Measurements from ENCODE around the gene LDHAL6B. TPM values are rescaled to one million over a fixed set of nuclear protein-coding genes. Genes with fewer than 3 reads are reported as not detected.

Gene LDHAL6B
- total and polyA plus RNA-seq, 9 of the 15 experiments (the other 6 are each of a cell fraction or from before 2014, with no cell fraction given): not detected

- TF ChIP-seq MGA (IDR thresholded peaks at IDR 0.05) (no peak), PRMT5 (CRISPR knock-in tag; IDR thresholded peaks at IDR 0.05) (no peak), KAT8 (IDR thresholded peaks at IDR 0.05; ENCODE audit: low read depth) (no peak), ZNF174 (CRISPR knock-in tag; IDR thresholded peaks at IDR 0.05) (no peak), TFE3 (CRISPR knock-in tag; IDR thresholded peaks at IDR 0.05) (no peak), MAX (CRISPR knock-in tag; IDR thresholded peaks at IDR 0.05) (no peak), ZNF165 (CRISPR knock-in tag; IDR thresholded peaks at IDR 0.05; ENCODE audit: borderline replicate concordance) (no peak), DLX4 (CRISPR knock-in tag; IDR thresholded peaks at IDR 0.05) (no peak)
Measured at GRCh38 chr15:59208613-59209249, 2.1 kb downstream of the LDHAL6B start (continued).
